T-helper 1 cell (primary cell): ENCODE results near the gene DND1.
"Not testable (repeated sequence)": the region's sequence is repeated elsewhere in the genome, so short reads cannot be mapped to it uniquely, and the experiment has no call there.

Source experiments
- DNase-seq, 5 donors: peaks; one replicate each; pipeline ENCODE4 v3.0.0-alpha.2; 2012 to 2020

DND1 gene

DNA sequence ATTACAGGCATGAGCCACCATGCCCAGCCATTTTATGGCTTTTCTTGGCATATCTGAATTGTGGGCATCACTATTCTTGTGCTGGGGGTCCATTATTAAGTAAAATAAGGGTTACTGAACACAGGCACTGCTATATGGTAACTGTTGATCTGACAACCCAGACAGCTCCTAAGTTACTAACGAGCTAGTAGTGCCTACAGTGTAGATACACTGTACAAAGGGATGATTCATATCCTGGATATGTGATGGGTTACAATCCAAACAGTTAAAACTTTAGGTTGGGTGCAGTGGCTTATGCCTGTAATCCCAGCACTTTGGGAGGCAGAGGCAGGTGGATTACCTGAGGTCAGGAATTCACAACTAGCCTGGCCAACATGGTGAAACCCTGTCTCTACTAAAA lies 44.7 kb downstream of the DND1 start:
- no peak for DNase-seq

DNA sequence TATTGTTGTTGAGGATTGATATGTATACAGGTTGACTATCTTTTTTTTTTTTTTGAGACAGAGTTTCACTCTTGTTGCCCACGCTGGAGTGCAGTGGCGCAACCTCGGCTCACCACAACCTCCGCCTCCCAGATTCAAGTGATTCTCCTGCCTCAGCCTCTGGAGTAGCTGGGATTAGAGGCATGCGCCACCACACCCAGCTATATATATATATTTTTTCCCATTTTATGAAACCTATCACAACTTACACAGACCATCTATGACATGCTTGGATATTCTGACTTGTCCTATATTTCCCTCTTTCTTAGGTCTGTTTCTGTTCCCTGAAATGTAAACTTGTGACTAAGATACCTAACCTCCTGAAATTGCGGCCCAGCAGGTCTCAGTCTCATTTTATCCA lies 45.4 kb downstream of the DND1 start:
- DNase-seq: no peak

DNA sequence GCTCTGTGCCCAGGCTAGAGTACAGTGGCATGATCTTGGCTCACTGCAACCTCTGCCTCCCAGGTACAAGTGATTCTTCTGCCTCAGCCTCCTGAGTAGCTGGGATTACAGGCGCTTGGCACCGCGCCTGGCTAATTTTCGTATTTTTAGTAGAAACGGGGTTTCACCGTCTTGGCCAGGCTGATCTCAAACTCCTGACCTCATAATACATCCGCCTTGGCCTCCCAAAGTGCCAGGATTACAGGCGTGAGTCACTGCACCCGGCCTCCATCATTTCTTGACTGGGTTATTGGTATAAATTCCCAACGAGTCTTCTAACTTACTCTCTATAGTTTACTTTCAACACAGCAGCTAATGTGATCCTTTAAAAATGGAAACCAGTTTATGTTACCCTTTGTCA lies 48.5 kb downstream of the DND1 start:
- not testable (repeated sequence) for DNase-seq

DNA sequence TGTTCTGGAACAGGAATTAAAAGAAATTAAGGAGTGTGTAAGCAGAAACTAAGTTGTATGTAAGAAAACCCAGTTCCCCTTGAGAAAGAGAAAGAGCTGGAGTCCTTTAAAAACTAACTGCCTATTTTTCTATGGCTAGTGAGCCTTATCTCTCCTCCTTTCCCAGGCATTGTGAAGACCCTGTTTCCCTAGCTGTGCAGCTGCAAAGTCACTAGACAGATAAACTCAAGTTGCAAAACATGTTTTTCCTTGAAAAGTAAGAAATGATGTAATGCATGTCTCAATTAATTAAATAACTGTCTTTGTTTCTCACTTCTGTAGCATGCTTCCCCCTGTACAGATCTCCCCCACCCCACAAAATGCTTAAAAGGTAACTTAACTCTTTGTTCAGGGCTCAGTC lies 50.3 kb downstream of the DND1 start:
- DNase-seq: not testable (repeated sequence)

DNA sequence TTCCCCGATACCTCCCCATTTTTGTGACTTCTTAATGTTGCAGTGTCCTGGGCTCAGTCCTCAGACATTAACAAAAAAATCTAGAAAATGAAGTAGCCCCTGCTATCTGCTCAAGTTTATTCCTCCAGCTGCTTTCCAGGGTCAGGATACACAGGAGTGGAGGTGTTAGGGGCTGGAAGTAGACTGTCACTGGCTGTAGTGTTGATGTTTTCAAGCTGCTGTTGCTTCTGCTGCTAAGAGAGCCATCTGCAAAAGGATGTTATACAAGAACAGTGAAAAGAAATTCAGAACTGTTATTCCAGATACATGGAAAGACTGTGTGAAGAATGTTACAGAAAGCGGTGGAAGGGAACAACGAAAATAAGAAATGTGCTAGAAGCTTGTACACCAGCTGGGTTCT lies 51.1 kb downstream of the DND1 start:
- no peak for DNase-seq
